Right atrium auricular region (tissue), 2 donors: ENCODE measurements around the gene PFKM. TPM values are rescaled to one million over a fixed set of nuclear protein-coding genes. Genes with fewer than 3 reads are reported as not detected.
A peak's percentile ranks its signal among the peaks of the same experiment; 100 is the strongest.

Experiments used
- DNase-seq: peaks from one replicate; pipeline ENCODE4 v3.0.0-alpha.2; 2019; ENCODE audit warnings: low spot score
- H3K27ac ChIP-seq, 2 donors: fragments of 200-600 bp; sonication (generic); 1 replicate in 1 of 2; 2 replicates in 1 of 2; pipeline ENCODE4 v1.5.1; 2016 to 2019
- H3K27me3 ChIP-seq, 2 donors: fragments of 200-600 bp; sonication (generic); one replicate each; pipeline versions ENCODE4 v1.5.1 to v1.6.0; 2017 to 2019
- H3K36me3 ChIP-seq: fragments of 200-600 bp; sonication (generic); one replicate; pipeline ENCODE4 v1.5.1; 2016
- H3K4me1 ChIP-seq, 2 donors: fragments of 200-600 bp; sonication (generic); one replicate each; pipeline versions ENCODE4 v1.5.1 to v1.6.0; 2017 to 2019
- H3K4me3 ChIP-seq, 2 donors: fragments of 200-600 bp; sonication (generic); 1 replicate in 1 of 2; 2 replicates in 1 of 2; pipeline ENCODE4 v1.5.1; 2017 to 2019; ENCODE audit warnings: mild to moderate bottlenecking in 1 of 2, moderate library complexity in 1 of 2
- H3K9me3 ChIP-seq, 2 donors: fragments of 200-600 bp; sonication (generic); one replicate each; pipeline ENCODE4 v1.5.1; 2019
- total RNA-seq, 2 donors: library from RNA; depleted of rRNA; stranded (reverse); fragments of >200 nt; gene quantifications; one replicate each; pipeline ENCODE4 v1.1.0, GENCODE V29; 2016
- TF ChIP-seq, protein P1 (sequence below), 2 donors: fragments of 200-600 bp; sonication (generic); IDR thresholded peaks; one replicate each; pipeline ENCODE4 v1.5.1; 2019; ENCODE audit warnings: antibody characterized with exemption in 2 of 2

The PFKM gene
- total RNA-seq, 2 donors from 2014 or later: 111 to 193 TPM

DNA sequence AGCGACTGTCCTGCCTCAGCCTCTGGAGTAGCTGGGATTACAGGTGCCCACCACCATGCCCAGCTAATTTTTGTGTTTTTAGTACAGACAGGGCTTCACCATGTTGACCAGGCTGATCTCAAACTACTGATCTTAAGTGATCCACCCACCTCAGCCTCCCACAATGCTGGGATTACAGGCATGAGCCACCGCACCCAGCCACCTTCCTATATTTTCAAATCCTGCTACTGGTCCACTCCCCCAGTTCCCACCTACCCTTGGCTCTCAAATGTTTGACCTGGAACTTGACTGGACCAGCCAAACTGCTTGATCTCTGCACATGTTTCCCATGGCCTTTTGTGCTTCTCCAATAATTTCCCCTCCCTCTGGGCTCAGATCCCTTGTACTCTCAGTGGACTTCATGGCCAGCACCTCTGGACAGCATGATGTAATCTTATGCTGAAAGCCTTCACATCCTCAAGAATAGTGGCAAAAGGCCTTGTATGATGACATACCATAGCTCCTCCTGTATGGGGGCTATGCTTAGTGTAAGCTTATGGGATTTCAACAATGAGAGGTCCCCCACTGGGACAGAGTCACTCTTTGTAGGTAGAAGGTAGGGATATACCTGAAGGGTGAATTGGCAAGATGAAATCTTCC, 61.8 kb downstream of the PFKM start:
- no peaks in the 10 kb centered on the region for H3K36me3 ChIP-seq
- H3K9me3 ChIP-seq: no peaks in the 10 kb centered on the region
- H3K4me1 ChIP-seq: peaks cover 0 to 25% of the 10 kb centered on the region in 2 donors
- H3K27ac ChIP-seq: no peak overlapping the region
- peaks cover 0 to 12% of the 10 kb centered on the region in 2 donors for H3K27me3 ChIP-seq
- TF ChIP-seq, protein P1, sequence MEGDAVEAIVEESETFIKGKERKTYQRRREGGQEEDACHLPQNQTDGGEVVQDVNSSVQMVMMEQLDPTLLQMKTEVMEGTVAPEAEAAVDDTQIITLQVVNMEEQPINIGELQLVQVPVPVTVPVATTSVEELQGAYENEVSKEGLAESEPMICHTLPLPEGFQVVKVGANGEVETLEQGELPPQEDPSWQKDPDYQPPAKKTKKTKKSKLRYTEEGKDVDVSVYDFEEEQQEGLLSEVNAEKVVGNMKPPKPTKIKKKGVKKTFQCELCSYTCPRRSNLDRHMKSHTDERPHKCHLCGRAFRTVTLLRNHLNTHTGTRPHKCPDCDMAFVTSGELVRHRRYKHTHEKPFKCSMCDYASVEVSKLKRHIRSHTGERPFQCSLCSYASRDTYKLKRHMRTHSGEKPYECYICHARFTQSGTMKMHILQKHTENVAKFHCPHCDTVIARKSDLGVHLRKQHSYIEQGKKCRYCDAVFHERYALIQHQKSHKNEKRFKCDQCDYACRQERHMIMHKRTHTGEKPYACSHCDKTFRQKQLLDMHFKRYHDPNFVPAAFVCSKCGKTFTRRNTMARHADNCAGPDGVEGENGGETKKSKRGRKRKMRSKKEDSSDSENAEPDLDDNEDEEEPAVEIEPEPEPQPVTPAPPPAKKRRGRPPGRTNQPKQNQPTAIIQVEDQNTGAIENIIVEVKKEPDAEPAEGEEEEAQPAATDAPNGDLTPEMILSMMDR (IDR thresholded peaks at IDR 0.05): no peak
- DNase-seq: no peak
- no peak overlapping the region for H3K4me3 ChIP-seq

DNA sequence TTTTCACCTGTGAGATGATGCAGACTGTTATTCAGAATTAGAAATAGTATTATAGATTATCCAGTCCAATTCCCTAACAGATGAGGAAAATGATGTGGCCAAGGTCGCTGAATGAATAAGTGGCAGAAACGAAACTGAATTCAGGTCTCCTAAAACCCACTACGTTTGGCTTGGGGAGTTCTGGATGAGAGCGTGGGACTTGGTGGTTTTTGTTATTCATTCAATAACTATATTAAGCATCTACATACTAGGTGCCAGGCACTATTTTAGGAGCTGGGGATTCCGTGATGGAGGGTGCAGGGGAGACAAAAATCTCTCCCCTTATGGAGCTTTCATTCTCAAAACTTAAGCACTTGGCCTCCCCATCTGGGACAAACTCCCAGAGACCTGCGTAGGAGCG, 63.5 kb downstream of the PFKM start:
- peak overlapping the region; percentile 38 to 64 for H3K27ac ChIP-seq
- peaks cover 0 to 12% of the 10 kb centered on the region in 2 donors for H3K27me3 ChIP-seq

DNA sequence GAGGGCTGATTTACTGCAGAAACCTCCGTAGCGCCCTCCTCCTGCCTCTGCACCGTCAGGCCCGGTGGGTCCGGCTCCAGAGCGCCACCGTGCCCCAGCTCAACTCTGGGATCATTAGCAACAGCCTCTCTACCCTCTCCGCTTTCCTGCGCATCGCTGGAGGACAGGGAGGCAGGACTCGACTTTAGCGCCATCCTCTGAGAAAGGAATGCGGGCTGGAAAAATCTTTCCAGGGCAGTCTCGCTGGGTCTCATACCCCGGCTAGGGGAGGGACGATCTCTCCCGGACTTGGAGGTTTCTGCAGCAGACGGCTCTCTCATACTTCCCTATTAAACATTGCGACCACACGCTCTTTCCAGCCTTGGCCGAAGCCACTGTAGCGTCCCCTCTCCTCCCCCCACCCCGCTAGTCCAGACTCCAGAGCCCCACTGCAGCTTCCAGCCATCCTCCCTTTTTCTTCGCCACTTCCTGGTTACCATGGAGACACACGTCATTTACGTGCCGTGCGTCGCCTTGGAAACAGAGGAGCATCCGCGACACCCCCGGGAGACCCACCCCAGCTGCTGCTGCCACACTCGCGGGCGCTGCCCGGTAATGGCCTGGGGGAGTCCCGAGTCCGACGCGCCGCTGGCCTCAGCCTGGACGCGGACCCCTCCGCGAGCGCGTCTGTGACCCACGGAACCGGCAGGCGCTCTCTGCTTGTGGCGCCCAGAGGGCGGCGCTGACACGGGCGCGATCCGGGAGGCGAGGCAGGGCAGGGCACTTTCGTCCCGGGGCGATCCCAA, 64.1 kb downstream of the PFKM start, which contains the start of gene CCDC184:
CCDC184 (plus strand) TSS at position 554 of the 785 bp plus-strand sequence. CDS start 479 bp downstream, outside the sequence.
- peak; percentile 73 for DNase-seq
- peaks cover 0 to 12% of the 10 kb centered on the region in 2 donors for H3K27me3 ChIP-seq

More for the DNA sequence above, 63.5 kb downstream of the PFKM start:
- peaks cover 0 to 25% of the 10 kb centered on the region in 2 donors for H3K4me1 ChIP-seq
- H3K9me3 ChIP-seq: no peaks in the 10 kb centered on the region
- no peak for DNase-seq
- H3K4me3 ChIP-seq: peak overlapping the region; percentile 42 to 67
- TF ChIP-seq, protein P1 (IDR thresholded peaks at IDR 0.05): no peak
- H3K36me3 ChIP-seq: no peaks in the 10 kb centered on the region

DNA sequence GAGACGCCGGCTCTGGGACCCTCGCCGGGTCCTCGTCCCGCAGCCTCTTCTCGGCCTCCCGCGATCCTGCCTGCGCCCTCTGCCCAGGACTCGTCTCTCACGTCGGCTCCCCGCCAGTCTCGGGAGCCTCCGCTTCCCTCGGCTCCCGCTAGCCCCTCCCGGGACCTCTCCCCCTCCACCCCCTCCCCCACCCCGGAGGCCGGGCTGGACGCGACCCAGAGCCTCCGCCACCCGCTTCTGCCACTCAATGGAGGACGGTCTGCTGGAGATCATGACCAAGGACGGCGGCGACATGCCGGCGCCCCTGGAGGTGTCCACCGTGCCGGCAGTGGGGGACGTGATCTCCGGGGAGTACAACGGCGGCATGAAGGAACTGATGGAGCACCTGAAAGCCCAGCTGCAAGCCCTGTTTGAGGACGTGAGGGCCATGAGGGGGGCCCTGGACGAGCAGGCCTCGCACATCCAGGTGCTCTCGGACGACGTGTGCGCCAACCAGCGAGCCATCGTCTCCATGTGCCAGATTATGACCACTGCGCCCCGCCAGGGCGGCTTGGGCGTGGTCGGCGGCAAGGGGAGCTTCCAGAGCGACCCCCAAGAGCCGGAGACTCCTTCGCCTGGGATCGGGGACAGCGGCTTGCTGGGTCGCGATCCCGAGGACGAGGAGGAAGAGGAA, 64.8 kb downstream of the PFKM start:
- Histone ChIP-seq H3K9me3 (no peaks in the 10 kb centered on the region), H3K36me3 (no peaks in the 10 kb centered on the region), H3K4me3 (peak overlapping the region; percentile 42 to 67), H3K4me1 (peaks cover 0 to 25% of the 10 kb centered on the region in 2 donors), H3K27ac (peak overlapping the region; percentile 38 to 64), H3K27me3 (peaks cover 0 to 12% of the 10 kb centered on the region in 2 donors)
- DNase-seq: no peak
- TF ChIP-seq, protein P1 (IDR thresholded peaks at IDR 0.05): no peak

More for the DNA sequence above, 64.1 kb downstream of the PFKM start, which contains the start of gene CCDC184:
- H3K4me1 ChIP-seq: peaks cover 0 to 25% of the 10 kb centered on the region in 2 donors
- no peaks in the 10 kb centered on the region for H3K9me3 ChIP-seq
- TF ChIP-seq, protein P1 (IDR thresholded peaks at IDR 0.05): peak in 1 of 2 donors; percentile 49
- no peaks in the 10 kb centered on the region for H3K36me3 ChIP-seq
- peak within 1 kb of the TSS; percentile 38 to 64 for H3K27ac ChIP-seq
- H3K4me3 ChIP-seq: peak within 1 kb of the TSS; percentile 42 to 67

DNA sequence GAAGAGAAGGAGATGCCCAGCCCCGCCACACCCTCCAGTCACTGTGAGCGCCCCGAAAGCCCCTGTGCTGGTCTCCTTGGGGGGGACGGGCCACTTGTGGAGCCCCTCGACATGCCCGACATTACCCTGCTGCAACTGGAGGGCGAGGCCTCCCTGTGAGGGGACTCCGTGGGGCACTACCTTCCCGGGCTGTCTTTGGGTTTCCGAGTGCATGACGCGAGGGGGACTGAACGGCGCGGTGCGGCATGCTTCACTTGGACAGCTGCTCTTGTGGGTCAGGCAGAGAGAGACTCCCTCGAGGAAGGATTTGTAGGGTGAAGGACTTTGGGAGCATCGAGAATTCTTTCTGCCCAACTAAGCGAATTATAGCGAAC, 65.4 kb downstream of the PFKM start:
- Histone ChIP-seq H3K9me3 (no peaks in the 10 kb centered on the region), H3K27me3 (peaks cover 0 to 12% of the 10 kb centered on the region in 2 donors), H3K4me1 (peaks cover 0 to 25% of the 10 kb centered on the region in 2 donors), H3K4me3 (peak overlapping the region; percentile 42 to 67), H3K27ac (no peak overlapping the region), H3K36me3 (no peaks in the 10 kb centered on the region)
- TF ChIP-seq, protein P1 (IDR thresholded peaks at IDR 0.05): no peak
- DNase-seq: no peak
